Measurements from ENCODE around the gene TRO. TPM values are rescaled to one million over a fixed set of nuclear protein-coding genes. Genes with fewer than 3 reads are reported as not detected.

TRO gene
- total and polyA plus RNA-seq, 2 experiments from 2014 or later: 36.8 to 53.4 TPM

- TF ChIP-seq ZNF462 (CRISPR knock-in tag; IDR thresholded peaks at IDR 0.05): no peak
Observed at GRCh38 chrX:54885740-54886139, 34.9 kb upstream of the TRO start (continued).

GRCh38 chrX:54891573-54891972 lies 29.1 kb upstream of the TRO start:
- Histone ChIP-seq H4K20me1 (replicated peaks; ENCODE audit: insufficient read depth) (no peaks in the 10 kb centered on the region), H3K9me2 (ENCODE audit: insufficient read depth) (no peaks in the 10 kb centered on the region), H3K4me1 (ENCODE audit: insufficient read depth) (no peaks in the 10 kb centered on the region), H3K36me3 (ENCODE audit: insufficient read depth) (no peaks in the 10 kb centered on the region), H2AFZ (no peak overlapping the region), H3K79me2 (replicated peaks; ENCODE audit: insufficient read depth) (no peaks in the 10 kb centered on the region), H3K4me2 (no peak overlapping the region), H3K27ac (ENCODE audit: low read depth) (no peak overlapping the region), H3F3A (replicated peaks; ENCODE audit: low read depth) (no peaks in the 10 kb centered on the region), H3K4me3 (no peak overlapping the region), H3K27me3 (ENCODE audit: insufficient read depth) (no peaks in the 10 kb centered on the region)
- no peak overlapping the region for H3K4me3 Mint-ChIP-seq
- no peaks in the 10 kb centered on the region for H3K4me1 Mint-ChIP-seq
- H3K36me3 Mint-ChIP-seq (ENCODE audit: low read depth): no peaks in the 10 kb centered on the region
- H3K27me3 Mint-ChIP-seq (ENCODE audit: insufficient read depth, low read depth, poor library complexity): peaks cover 1% of the 10 kb centered on the region
- DNase-seq (ENCODE audit: low spot score) (peak; percentile 46), ATAC-seq (peak; percentile 80)
- no peak overlapping the region for H3K27ac Mint-ChIP-seq
- H3K9me3 Mint-ChIP-seq: no peaks in the 10 kb centered on the region
- TF ChIP-seq CTCF (conservative IDR thresholded peaks at IDR 0.05; ENCODE audit: low read depth in 2 of 2) (peak; percentile 54 to 62), EZH2phosphoT487 (IDR thresholded peaks at IDR 0.05; ENCODE audit: unreplicated experiment) (no peak), EZH2 (IDR thresholded peaks at IDR 0.05; ENCODE audit: low read depth, unreplicated experiment) (no peak)

All from GM23338 (cell line).